ENCODE measurements around the gene XPO6. TPM values are rescaled to one million over a fixed set of nuclear protein-coding genes. Genes with fewer than 3 reads are reported as not detected.

The XPO6 gene
- total RNA-seq, 1 donor from 2014 or later = 232 TPM

- H3K9me3 Mint-ChIP-seq (ENCODE audit: unreplicated experiment) = peaks cover 2% of the 10 kb centered on the region
- no peaks in the 10 kb centered on the region for H3K36me3 Mint-ChIP-seq (ENCODE audit: unreplicated experiment)
- H3K27me3 Mint-ChIP-seq (ENCODE audit: unreplicated experiment) = peaks cover 2% of the 10 kb centered on the region
- DNase-seq = peak; percentile 10
- no peak overlapping the region for H3K27ac Mint-ChIP-seq (ENCODE audit: unreplicated experiment)
- no peak overlapping the region for H3K4me3 Mint-ChIP-seq (ENCODE audit: unreplicated experiment)
- no peaks in the 10 kb centered on the region for H3K4me1 Mint-ChIP-seq (ENCODE audit: low read depth, unreplicated experiment)
- no peak for TF ChIP-seq CTCF (IDR thresholded peaks at IDR 0.05; ENCODE audit: partially characterized antibody, unreplicated experiment)
Observed at GRCh38 chr16:28086186-28087139, 125.3 kb downstream of the XPO6 start.

DNA sequence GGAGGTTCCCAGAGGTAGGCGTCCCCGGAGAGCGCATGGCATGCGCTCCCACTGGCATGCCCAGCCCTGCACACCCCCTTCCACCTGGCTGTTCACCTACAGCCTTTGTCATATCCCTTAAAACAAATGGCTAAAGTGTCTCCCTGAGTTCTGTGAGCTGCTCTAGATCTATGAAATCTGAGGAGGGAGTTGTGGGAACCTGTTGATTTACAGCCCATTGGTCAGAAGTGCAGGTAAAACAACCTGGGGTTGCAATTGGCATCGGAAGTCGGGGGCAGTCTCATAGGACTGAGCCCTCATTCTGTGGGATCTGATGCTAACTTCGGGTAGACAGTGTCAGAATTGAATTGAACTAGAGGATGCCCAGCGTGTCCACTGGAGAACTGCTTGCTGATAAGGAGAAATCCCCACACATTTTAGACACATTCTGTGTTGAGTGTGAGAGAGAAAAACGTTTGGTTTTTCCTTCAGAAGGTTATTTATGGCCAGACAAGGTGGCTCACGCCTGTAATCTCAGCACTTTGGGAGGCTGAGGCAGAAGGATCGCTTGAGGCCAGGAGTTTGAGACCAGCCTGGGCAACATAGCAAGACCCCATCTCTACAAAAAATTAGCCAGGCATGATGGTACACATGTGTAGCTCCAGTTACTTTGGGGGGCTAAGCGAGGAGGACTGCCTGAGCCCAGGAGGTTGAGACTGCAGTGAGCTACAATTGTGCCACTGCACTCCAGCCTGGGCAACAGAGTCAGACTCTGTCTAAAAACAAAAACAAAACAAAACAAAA, 126.2 kb downstream of the XPO6 start:
- no peaks in the 10 kb centered on the region for H3K4me1 Mint-ChIP-seq (ENCODE audit: low read depth, unreplicated experiment)
- no peak for DNase-seq
- peaks cover 2% of the 10 kb centered on the region for H3K27me3 Mint-ChIP-seq (ENCODE audit: unreplicated experiment)
- H3K27ac Mint-ChIP-seq (ENCODE audit: unreplicated experiment) = no peak overlapping the region
- no peaks in the 10 kb centered on the region for H3K36me3 Mint-ChIP-seq (ENCODE audit: unreplicated experiment)
- no peak for TF ChIP-seq CTCF (IDR thresholded peaks at IDR 0.05; ENCODE audit: partially characterized antibody, unreplicated experiment)
- H3K9me3 Mint-ChIP-seq (ENCODE audit: unreplicated experiment) = peaks cover 2% of the 10 kb centered on the region
- no peak overlapping the region for H3K4me3 Mint-ChIP-seq (ENCODE audit: unreplicated experiment)

DNA sequence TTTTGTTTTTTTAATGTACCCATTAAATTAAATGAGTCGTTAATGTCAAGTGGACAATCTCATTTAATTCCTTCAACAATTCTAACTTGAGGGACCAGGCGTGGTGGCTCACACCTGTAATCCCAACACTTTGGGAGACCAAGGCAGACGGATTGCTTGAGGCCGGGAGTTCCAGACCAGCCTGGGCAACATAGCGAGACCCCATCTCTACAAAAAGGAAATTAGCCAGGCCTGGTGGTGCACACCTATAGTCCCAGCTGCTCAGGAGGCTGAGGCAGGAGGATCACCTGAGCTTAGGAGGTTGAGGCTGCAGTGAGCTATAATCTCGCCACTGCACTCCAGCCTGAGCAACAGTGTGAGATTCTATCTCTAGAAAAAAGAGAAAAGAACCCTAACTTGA, 127.6 kb downstream of the XPO6 start:
- H3K4me1 Mint-ChIP-seq (ENCODE audit: low read depth, unreplicated experiment) = peaks cover 2% of the 10 kb centered on the region
- peaks cover 2% of the 10 kb centered on the region for H3K9me3 Mint-ChIP-seq (ENCODE audit: unreplicated experiment)
- no peak overlapping the region for H3K4me3 Mint-ChIP-seq (ENCODE audit: unreplicated experiment)
- no peak overlapping the region for H3K27ac Mint-ChIP-seq (ENCODE audit: unreplicated experiment)
- no peak for DNase-seq
- no peaks in the 10 kb centered on the region for H3K36me3 Mint-ChIP-seq (ENCODE audit: unreplicated experiment)
- no peak for TF ChIP-seq CTCF (IDR thresholded peaks at IDR 0.05; ENCODE audit: partially characterized antibody, unreplicated experiment)
- H3K27me3 Mint-ChIP-seq (ENCODE audit: unreplicated experiment) = no peaks in the 10 kb centered on the region

DNA sequence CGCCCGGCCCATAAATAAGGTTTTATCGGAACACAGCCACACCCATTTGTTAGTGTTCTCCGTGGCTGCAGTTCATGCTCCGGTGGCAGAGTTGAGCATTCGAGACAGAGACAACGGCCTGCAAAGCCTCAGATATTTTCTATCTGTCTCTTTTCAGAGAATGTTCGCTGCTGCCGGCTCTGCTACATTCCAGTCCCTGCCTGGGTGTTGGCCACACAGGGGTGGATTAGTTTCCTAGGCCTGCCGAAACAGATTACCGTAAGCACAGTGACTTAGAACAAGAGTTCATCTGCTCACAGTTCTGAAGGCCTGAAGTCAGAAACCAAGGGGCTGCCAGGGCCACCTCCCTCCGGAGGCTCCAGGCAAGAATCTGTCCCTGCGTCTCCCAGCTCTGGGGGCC, 129.1 kb downstream of the XPO6 start:
- Mint-ChIP-seq H3K27ac (ENCODE audit: unreplicated experiment) (no peak overlapping the region), H3K4me3 (ENCODE audit: unreplicated experiment) (no peak overlapping the region), H3K9me3 (ENCODE audit: unreplicated experiment) (peaks cover 2% of the 10 kb centered on the region), H3K27me3 (ENCODE audit: unreplicated experiment) (no peaks in the 10 kb centered on the region), H3K4me1 (ENCODE audit: low read depth, unreplicated experiment) (peaks cover 8% of the 10 kb centered on the region), H3K36me3 (ENCODE audit: unreplicated experiment) (no peaks in the 10 kb centered on the region)
- DNase-seq = no peak
- no peak for TF ChIP-seq CTCF (IDR thresholded peaks at IDR 0.05; ENCODE audit: partially characterized antibody, unreplicated experiment)
